NCI-H748 treated with DMSO at 0.1 percent for 48 hours (cell line): ENCODE data around the gene POP4.
"Not testable (repeated sequence)": the region's sequence is repeated elsewhere in the genome, so short reads cannot be mapped to it uniquely, and the experiment has no call there.

ENCODE experiments used
- DNase-seq: peaks from one replicate; lab custom pipeline; 2025; lab: John Stamatoyannopoulos, UW

Gene POP4

GRCh38 chr19:29612121-29612520 is 6.0 kb downstream of the POP4 start:
- no peak for DNase-seq

DNA sequence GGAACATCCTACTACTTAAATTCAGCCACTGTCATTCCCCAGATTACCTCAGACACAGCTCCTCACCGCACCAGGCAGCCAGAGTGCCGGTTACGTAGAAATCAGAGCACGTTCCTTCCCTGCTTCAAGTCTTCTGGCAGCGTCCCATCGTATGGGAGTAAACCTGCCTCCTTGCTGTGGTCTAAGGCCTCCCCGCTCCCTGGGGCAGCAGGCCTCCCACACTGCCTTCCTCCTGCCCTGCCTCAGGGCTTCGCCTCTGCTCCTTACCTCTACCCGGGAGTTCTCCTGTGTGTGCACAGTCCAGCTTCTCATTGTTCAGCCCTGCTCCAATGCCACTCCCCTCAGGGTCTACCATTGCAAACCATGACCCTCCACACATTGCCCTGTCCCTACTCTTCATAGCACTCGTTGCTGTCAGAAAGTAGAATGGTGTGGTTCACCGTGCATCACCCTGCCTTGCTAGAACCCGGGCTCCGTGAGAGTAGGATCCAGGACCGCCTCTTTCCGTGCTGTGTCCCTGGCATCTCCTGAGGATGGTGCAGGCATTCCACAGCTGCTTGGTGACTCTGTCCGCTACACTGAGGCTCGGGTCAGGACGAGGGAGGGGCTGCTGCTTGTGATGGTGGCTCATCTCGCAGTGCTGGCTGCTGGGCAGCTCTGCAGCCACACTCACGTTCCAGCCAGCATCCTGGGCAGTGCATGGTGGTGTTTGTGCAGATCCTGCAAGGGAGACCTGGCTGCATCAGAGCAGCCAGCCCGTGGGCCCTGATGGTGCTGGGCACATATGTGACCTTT is 6.9 kb downstream of the POP4 start:
- no peak for DNase-seq

DNA sequence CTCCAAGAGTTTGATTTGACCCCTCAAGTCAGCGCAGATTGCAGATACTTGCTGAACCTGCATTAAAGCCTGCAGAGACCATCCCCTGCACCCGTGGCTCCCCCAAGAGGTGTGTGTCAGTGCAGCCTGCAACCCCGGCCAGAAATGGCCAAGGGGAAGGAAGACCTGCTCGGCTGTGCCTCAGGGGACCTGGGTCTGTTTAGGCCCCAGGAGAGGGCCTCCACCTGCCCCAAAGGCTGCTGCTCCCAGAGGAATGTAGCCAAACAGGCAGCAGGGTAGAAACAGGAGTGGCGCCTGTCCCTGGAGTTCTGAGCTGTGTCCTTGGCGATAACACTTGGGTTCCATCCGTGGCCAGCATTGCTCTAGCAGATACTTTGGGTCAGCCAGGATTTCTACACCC is 8.0 kb downstream of the POP4 start:
- DNase-seq: no peak

DNA sequence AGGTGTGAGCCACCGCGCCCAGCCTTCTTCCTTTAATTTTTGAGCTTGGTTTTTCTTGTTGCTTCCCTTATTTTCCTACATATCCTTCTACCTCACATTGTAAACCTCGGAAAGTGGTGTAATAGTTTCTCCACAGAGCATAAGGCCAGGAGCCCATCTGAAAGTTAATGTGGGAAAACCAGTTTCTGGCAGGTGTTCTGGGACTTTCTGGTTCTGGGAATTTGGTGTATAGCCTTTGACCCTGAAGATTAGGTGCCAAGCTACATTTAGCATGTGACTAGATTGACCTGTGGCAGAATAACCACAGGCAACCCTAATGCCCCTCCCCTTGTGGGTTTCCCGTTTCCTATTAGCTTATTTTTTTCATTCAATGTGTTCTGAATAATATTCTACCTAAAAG is 8.7 kb downstream of the POP4 start:
- no peak for DNase-seq

GRCh38 chr19:29615891-29616425 is 9.9 kb downstream of the POP4 start:
- DNase-seq: no peak

DNA sequence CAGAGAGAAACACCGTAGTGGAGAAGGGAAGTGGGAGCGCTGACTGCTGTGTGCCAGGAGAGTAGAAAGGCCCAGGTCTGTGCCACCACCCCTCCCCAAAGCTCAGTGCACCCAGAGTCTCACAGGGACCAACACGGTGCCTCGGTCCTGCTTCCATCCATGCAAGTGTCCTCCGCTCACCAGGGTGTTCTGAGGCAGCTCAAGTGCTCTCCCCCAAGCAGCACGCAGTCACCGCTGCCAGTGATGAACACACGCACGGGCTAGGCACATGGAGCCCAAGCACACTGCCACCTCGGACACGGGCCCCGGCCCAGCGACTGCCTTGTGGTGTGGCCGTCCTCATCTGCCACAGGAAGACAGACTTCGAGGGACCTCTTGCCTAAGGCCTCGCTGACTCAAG is 10.5 kb downstream of the POP4 start:
- no peak for DNase-seq

- DNase-seq: no peak
Measured at GRCh38 chr19:29617366-29618266, 11.5 kb downstream of the POP4 start.

GRCh38 chr19:29618434-29618833 is 12.4 kb downstream of the POP4 start:
- DNase-seq: no peak

GRCh38 chr19:29618871-29619270 is 12.8 kb downstream of the POP4 start:
- DNase-seq: no peak

GRCh38 chr19:29620931-29621351 is 14.9 kb downstream of the POP4 start:
- DNase-seq: no peak

- DNase-seq: no peak
Measured at GRCh38 chr19:29622166-29623070, 16.3 kb downstream of the POP4 start.

DNA sequence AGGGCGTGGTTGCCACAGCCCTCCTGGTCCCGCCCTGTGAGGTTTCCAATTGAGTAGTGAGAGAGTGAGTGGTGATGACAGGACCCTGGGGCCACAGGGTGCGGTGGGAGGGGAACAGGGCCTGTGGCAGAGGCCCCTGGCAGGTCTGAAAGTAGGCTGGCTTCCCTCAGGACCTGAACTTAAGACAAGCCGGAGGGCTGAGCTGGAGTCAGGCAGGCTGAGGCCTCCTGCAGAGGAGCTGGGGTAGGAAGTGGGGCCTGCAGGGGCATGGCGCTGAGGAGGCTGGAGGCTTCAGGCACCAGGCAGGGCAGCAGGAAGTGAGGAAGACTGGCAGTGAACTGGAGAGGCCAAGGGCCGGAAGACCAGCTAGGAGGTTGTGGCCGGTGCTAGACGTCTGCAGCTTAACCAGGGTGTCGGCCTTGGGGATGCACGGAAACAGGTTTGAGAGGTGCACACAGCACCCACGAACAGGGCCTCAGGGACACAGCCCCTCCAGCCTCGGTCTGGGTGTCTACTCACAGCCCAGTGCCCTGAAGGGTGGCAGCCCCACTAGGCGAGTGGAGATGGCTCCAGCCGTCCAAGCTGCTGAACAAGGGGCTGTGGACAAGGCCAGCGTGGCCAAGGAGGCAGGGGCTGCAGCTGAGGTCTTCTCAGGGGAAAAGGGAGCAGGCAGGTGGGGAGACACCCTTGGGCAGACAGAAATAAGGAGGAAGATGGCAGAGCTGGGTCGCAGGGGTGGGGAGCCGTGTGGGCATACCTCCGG is 17.8 kb downstream of the POP4 start:
- no peak for DNase-seq

DNA sequence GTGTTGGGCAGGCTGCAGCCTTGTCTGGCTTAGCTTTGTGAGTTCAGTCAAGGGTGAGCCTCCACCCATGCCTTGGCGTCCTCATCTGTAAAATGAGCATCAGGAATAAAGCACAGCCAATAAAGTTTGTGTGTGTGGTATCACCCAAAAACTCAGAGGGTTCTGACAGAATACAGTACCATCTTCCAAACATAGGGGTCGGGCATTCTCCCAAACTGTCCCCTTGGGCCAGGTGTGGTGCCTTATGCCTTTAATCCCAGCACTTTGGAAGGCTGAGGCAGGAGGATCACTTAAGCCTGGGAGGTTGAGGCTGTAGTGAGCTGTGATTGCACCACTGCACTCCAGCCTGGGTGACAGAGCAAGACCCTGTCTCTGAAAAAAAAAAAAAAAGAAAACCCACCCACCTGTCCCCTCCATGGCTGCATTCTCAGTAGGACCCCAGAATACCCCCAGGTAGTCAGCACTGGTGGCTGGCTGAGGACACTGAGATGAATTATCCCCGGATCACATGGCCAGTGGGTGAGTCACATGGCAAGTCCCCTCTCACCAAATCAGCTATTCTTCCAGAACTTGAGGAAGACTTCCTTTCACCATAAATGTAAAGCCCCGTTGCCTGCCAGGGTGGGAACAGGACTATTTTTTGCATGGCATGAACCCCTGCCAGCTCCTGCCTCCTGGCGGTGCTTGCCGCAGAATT is 18.6 kb downstream of the POP4 start:
- DNase-seq: no peak

- no peak for DNase-seq
Measured at GRCh38 chr19:29625186-29625651, 19.1 kb downstream of the POP4 start.

- DNase-seq: no peak
Measured at GRCh38 chr19:29626386-29626785, 20.3 kb downstream of the POP4 start.

DNA sequence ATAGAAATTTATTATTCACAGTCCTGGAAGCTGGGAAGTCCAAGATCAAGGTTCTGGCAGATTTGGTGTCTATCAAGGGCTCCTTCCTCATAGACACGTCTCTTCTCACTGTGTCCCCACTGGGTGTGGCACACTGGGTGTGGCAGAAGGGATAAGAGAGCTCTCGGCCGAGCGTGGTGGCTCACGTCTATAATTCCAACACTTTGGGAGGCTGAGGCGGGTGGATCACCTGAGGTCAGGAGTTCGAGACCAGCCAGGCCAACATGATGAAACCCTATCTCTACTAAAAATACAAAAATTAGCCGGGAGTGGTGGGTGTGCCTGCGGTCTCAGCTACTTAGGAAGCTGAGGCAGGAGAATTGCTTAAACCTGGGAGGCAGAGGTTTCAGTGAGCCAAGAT is 20.7 kb downstream of the POP4 start:
- not testable (repeated sequence) for DNase-seq

DNA sequence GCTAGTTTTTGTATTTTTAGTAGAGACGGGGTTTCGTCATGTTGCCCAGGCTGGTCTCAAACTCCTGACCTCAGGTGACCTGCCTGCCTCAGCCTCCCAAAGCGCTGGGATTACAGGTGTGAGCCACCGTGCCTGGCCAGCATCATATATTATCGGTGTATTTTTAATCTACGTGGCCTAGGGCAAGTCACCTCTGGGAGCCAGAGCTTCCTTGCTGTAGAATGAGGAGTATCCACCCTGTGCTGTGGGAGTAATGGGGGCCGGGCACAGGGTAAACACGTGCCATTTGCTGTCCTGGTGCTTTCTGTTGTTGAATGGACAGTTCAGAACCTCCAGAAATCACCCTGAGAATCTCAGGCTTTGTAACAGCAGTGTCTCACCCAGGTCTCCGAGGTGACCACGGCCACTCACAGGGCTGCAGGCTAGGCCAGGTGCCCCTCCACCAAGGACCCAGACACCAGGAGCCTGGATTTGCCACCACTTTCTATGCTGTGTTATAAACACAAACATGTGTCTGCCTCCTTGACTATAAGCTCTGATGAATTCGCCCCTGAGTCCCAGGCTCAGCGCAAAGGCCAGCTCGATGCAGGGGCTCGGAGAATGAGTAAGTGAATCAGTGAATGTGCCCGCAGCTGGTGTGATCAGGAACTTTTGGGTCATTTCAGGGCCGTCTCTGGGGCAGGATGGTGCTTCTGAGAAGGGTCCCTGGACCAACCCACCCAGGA is 22.7 kb downstream of the POP4 start:
- DNase-seq: no peak

GRCh38 chr19:29629836-29630534 is 23.9 kb downstream of the POP4 start:
- no peak for DNase-seq

DNA sequence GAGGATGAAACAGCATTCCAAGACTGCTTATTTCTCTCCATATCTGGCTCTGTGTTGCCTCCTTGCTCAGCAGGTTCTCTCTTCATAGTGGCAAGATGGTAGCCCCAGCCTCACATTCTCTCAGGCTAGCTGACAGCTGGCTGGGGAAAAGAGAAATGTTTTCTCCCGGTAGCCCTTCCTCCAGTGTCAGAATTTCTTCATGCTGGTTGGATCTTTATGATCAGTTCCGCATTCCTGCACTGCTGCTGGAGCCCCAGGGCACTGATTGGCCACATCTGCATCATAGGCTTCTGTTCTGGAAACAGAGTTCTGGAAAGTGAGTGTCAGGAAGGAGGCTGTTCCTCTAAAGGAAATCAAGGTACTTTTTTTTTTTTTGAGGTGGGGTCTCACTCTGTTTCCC is 24.6 kb downstream of the POP4 start:
- no peak for DNase-seq
